Hepatocyte (in vitro differentiated cells): Measurements from ENCODE around the gene HDX. TPM values are rescaled to one million over a fixed set of nuclear protein-coding genes. Genes with fewer than 3 reads are reported as not detected.

Source experiments
- DNase-seq: peaks from one replicate; pipeline ENCODE4 v3.0.0-alpha.2; 2016; ENCODE audit warnings: low spot score
- H2AFZ ChIP-seq: fragments of 200-600 bp; sonication (generic); 2 replicates; pipeline ENCODE4 v1.6.0; 2016; ENCODE audit warnings: antibody characterized with exemption, mild to moderate bottlenecking
- H3K27ac ChIP-seq: fragments of 200-600 bp; sonication (generic); 2 replicates; pipeline ENCODE4 v1.5.1; 2016; ENCODE audit warnings: mild to moderate bottlenecking
- H3K27me3 ChIP-seq: fragments of 200-600 bp; sonication (generic); 2 replicates; pipeline ENCODE4 v1.6.1; 2016
- H3K36me3 ChIP-seq: fragments of 200-600 bp; sonication (generic); replicated peaks from 2 replicates; pipeline ENCODE4 v1.5.1; 2016; ENCODE audit warnings: low read depth; ENCODE audit not compliant: insufficient read depth
- H3K4me1 ChIP-seq: fragments of 200-600 bp; sonication (generic); 2 replicates; pipeline ENCODE4 v1.5.1; 2016; ENCODE audit warnings: mild to moderate bottlenecking, moderate library complexity; ENCODE audit not compliant: insufficient read depth
- H3K4me2 ChIP-seq: fragments of 200-600 bp; sonication (generic); 2 replicates; pipeline ENCODE4 v1.6.0; 2016
- H3K4me3 ChIP-seq: fragments of 200-600 bp; sonication (generic); 2 replicates; pipeline ENCODE4 v1.5.1; 2016; ENCODE audit warnings: mild to moderate bottlenecking
- H3K79me2 ChIP-seq: fragments of 200-600 bp; sonication (generic); 2 replicates; pipeline ENCODE4 v1.6.0; 2017; ENCODE audit warnings: mild to moderate bottlenecking
- H3K9me2 ChIP-seq: fragments of 200-600 bp; sonication (generic); replicated peaks from 2 replicates; pipeline ENCODE4 v1.6.0; 2017; ENCODE audit warnings: mild to moderate bottlenecking; ENCODE audit not compliant: insufficient read depth
- H3K9me3 ChIP-seq: fragments of 200-600 bp; sonication (generic); 2 replicates; pipeline ENCODE4 v1.5.1; 2016; ENCODE audit warnings: low read depth, mild to moderate bottlenecking
- H4K20me1 ChIP-seq: fragments of 200-600 bp; sonication (generic); 2 replicates; pipeline ENCODE4 v1.6.0; 2016; ENCODE audit warnings: mild to moderate bottlenecking; ENCODE audit not compliant: insufficient read depth, poor library complexity, severe bottlenecking
- EZH2 ChIP-seq: fragments of 200-600 bp; sonication (generic); IDR thresholded peaks from 2 replicates; pipeline ENCODE4 v1.6.1; 2016; ENCODE audit warnings: antibody characterized with exemption, mild to moderate bottlenecking, borderline replicate concordance
- EZH2phosphoT487 ChIP-seq: fragments of 200-600 bp; sonication (generic); IDR thresholded peaks from one replicate; pipeline ENCODE4 v1.6.1; 2018; ENCODE audit warnings: antibody characterized with exemption, mild to moderate bottlenecking, low read depth, moderate library complexity; ENCODE audit not compliant: unreplicated experiment, severe bottlenecking
- WGBS: methylation state at CpG from one replicate; pipeline ENCODE4 v1.1.6; 2016; ENCODE audit warnings: low lambda C conversion rate; ENCODE audit errors: missing lambda C conversion rate; 5-methylcytosine and 5-hydroxymethylcytosine counted together
- polyA plus RNA-seq: library from polyadenylated mRNA; unstranded; fragments of >200 nt; fragmentation: Nextera tagmentation; extraction: Ambion mirVana; gene quantifications from 2 replicates; pipeline ENCODE4 v1.2.1, GENCODE V29; 2016
- total RNA-seq: library from RNA; depleted of rRNA; stranded (reverse); fragments of >200 nt; gene quantifications from 2 replicates; pipeline ENCODE4 v1.2.3, GENCODE V29; 2014
- TF ChIP-seq, protein P1 (sequence below): fragments of 200-600 bp; sonication (generic); IDR thresholded peaks from 2 replicates; pipeline ENCODE4 v1.5.1; 2016; ENCODE audit warnings: antibody characterized with exemption, mild to moderate bottlenecking; ENCODE audit not compliant: poor library complexity

HDX gene
- total and polyA plus RNA-seq, 2 experiments from 2014 or later, result 4.8 to 9.4 TPM

DNA sequence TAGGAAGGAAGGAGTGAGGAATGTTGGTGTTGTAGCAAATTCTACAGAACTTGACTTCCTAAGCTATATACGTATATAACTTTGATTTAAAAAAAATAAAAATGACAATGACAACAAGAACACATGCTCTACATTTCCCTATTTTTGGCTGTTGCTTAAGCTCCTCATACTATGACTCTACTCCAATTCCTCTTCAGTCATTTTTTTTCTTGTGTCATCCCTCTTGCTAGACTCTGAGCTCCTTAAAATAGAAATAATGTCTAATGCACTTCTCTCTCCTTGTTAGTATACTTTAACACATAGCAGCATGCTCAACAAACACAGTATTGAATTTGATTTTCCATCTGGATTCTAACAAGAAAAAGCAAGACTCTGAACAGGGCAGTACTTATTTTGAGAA is 144.0 kb downstream of the HDX start:
- Histone ChIP-seq H3K27me3 (no peaks in the 10 kb centered on the region), H3K4me1 (no peaks in the 10 kb centered on the region), H2AFZ (no peak overlapping the region), H3K79me2 (no peaks in the 10 kb centered on the region), H4K20me1 (no peaks in the 10 kb centered on the region), H3K9me3 (peaks cover 4% of the 10 kb centered on the region), H3K9me2 (no peaks in the 10 kb centered on the region), H3K36me3 (no peaks in the 10 kb centered on the region), H3K27ac (no peak overlapping the region), H3K4me2 (no peak overlapping the region), H3K4me3 (no peak overlapping the region)
- DNase-seq, result no peak
- 92% methylated on average over 1 of the region's 1 CpG for WGBS
- no peak for TF ChIP-seq EZH2
- TF ChIP-seq, protein P1, sequence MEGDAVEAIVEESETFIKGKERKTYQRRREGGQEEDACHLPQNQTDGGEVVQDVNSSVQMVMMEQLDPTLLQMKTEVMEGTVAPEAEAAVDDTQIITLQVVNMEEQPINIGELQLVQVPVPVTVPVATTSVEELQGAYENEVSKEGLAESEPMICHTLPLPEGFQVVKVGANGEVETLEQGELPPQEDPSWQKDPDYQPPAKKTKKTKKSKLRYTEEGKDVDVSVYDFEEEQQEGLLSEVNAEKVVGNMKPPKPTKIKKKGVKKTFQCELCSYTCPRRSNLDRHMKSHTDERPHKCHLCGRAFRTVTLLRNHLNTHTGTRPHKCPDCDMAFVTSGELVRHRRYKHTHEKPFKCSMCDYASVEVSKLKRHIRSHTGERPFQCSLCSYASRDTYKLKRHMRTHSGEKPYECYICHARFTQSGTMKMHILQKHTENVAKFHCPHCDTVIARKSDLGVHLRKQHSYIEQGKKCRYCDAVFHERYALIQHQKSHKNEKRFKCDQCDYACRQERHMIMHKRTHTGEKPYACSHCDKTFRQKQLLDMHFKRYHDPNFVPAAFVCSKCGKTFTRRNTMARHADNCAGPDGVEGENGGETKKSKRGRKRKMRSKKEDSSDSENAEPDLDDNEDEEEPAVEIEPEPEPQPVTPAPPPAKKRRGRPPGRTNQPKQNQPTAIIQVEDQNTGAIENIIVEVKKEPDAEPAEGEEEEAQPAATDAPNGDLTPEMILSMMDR, result no peak
- TF ChIP-seq EZH2phosphoT487, result no peak

DNA sequence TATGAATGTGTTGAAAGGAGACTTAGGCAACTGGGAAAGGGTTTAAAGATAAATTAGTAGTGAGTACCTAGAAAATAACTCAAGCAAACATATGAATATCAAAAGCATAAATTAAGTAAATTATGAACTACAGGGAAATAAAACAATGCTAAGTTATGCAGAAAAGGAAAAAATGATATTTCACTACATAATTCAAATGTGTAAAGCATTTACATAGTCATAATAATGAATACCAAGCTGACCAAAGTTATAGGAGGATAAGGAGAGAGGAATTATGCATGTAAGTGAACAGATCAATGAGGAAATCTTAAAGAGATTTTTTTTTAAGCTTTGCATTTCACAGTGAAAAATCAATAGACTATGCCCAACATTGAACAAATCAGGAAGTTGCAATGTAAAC is 145.0 kb downstream of the HDX start:
- H3K4me1 ChIP-seq, result no peaks in the 10 kb centered on the region
- H2AFZ ChIP-seq, result no peak overlapping the region
- TF ChIP-seq EZH2phosphoT487, result no peak
- no peak for TF ChIP-seq EZH2
- TF ChIP-seq, protein P1, result no peak
- no peak for DNase-seq
- peaks cover 3% of the 10 kb centered on the region for H3K9me3 ChIP-seq
- H3K9me2 ChIP-seq, result no peaks in the 10 kb centered on the region
- H4K20me1 ChIP-seq, result no peaks in the 10 kb centered on the region
- no peak overlapping the region for H3K4me3 ChIP-seq
- no peak overlapping the region for H3K27ac ChIP-seq
- H3K4me2 ChIP-seq, result no peak overlapping the region
- H3K36me3 ChIP-seq, result no peaks in the 10 kb centered on the region
- H3K27me3 ChIP-seq, result no peaks in the 10 kb centered on the region
- H3K79me2 ChIP-seq, result no peaks in the 10 kb centered on the region

DNA sequence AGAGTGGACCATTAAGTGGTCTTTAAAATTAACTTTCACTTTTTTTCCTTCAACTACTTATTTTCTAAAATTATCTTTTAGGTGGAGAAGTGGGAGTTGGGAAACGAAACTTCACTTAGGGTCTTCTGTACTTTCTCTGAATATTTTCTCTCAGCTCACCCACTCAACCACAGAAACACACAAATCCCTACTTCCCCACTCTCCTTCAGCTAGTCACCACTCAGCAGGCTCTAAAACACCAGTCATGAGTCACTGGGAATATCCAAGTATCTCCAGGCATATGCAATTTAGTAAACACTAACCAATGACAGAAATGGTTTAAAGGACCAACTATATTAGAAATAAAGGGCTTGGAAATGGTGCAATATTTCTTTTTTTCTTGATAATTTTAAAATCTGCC is 161.3 kb downstream of the HDX start:
- Histone ChIP-seq H4K20me1 (no peaks in the 10 kb centered on the region), H3K27ac (no peak overlapping the region)

More for the DNA sequence above, 161.3 kb downstream of the HDX start:
- Histone ChIP-seq H3K9me2 (no peaks in the 10 kb centered on the region), H3K4me1 (no peaks in the 10 kb centered on the region), H2AFZ (no peak overlapping the region), H3K27me3 (no peaks in the 10 kb centered on the region), H3K79me2 (no peaks in the 10 kb centered on the region), H3K36me3 (no peaks in the 10 kb centered on the region), H3K4me2 (no peak overlapping the region), H3K9me3 (no peaks in the 10 kb centered on the region), H3K4me3 (no peak overlapping the region)
- TF ChIP-seq EZH2 (no peak), EZH2phosphoT487 (no peak)
- TF ChIP-seq, protein P1, result no peak
- 55% methylated on average over 1 of the region's 1 CpG for WGBS
- DNase-seq, result no peak
